WTC11 (cell line): ENCODE results near the gene PDAP1. TPM values are rescaled to one million over a fixed set of nuclear protein-coding genes. Genes with fewer than 3 reads are reported as not detected.
A peak's percentile ranks its signal among the peaks of the same experiment; 100 is the strongest.
"Not testable (repeated sequence)": the region's sequence is repeated elsewhere in the genome, so short reads cannot be mapped to it uniquely, and the experiment has no call there.

Experiments used
- ATAC-seq: fragments of 200-7000 bp; cut with Tn5 transposase; 2 replicates; pipeline ENCODE4 v1.10.0; 2021; ENCODE audit warnings: mild to moderate bottlenecking, moderate library complexity
- CTCF ChIA-PET: fragments of 300-600 bp; sonication (Branson Sonifier 250); formaldehyde crosslinking; loops from one replicate; lab custom pipeline; 2021; ENCODE audit warnings: antibody characterized with exemption; lab: Charles Lee
- POLR2A ChIA-PET: fragments of 350-600 bp; sonication (Branson Sonifier 250); formaldehyde crosslinking; loops from one replicate; lab custom pipeline; 2021; ENCODE audit warnings: antibody characterized with exemption; lab: Charles Lee
- DNase-seq: peaks from one replicate; pipeline ENCODE4 v3.0.0; 2021; ENCODE audit warnings: low spot score
- H3K27ac Mint-ChIP-seq: 2 replicates; pipeline ENCODE4 v1.8.0; 2021; ENCODE audit warnings: mixed read lengths
- H3K27me3 Mint-ChIP-seq: 2 replicates; pipeline ENCODE4 v1.8.0; 2021; ENCODE audit warnings: low read depth, mild to moderate bottlenecking, moderate library complexity, mixed read lengths
- H3K36me3 Mint-ChIP-seq: 2 replicates; pipeline ENCODE4 v1.8.0; 2021; ENCODE audit warnings: mixed read lengths
- H3K4me1 Mint-ChIP-seq: 2 replicates; pipeline ENCODE4 v1.8.0; 2022; ENCODE audit warnings: mixed read lengths
- H3K4me3 Mint-ChIP-seq: 2 replicates; pipeline ENCODE4 v1.8.0; 2021; ENCODE audit warnings: mild to moderate bottlenecking, moderate library complexity, mixed read lengths
- H3K9me3 Mint-ChIP-seq: 2 replicates; pipeline ENCODE4 v1.8.0; 2021; ENCODE audit warnings: mixed read lengths
- ATF1 ChIP-seq: sonication (generic); formaldehyde crosslinking; IDR thresholded peaks from 2 replicates; pipeline ENCODE4 v1.8.1; 2023; ENCODE audit warnings: mild to moderate bottlenecking, moderate library complexity, missing genetic modification reagents
- ESRRA ChIP-seq: sonication (generic); formaldehyde crosslinking; IDR thresholded peaks from 2 replicates; pipeline ENCODE4 v1.8.1; 2022; ENCODE audit warnings: mild to moderate bottlenecking, missing genetic modification reagents, borderline replicate concordance
- GABPB1 ChIP-seq: sonication (generic); formaldehyde crosslinking; IDR thresholded peaks from 2 replicates; pipeline ENCODE4 v1.8.1; 2023; ENCODE audit warnings: mild to moderate bottlenecking, missing genetic modification reagents
- GTF2I ChIP-seq: fragments of 250-450 bp; sonication (Bioruptor Pico); conservative IDR thresholded peaks from 2 replicates; pipeline ENCODE4 v1.4.0; 2021; ENCODE audit warnings: mild to moderate bottlenecking
- HMGA2 ChIP-seq: fragments of 250-450 bp; sonication (Bioruptor Pico); IDR thresholded peaks from 2 replicates; pipeline ENCODE4 v1.4.0; 2021; ENCODE audit warnings: mild to moderate bottlenecking, moderate library complexity
- MXD4 ChIP-seq: fragments of 250-450 bp; sonication (Bioruptor Pico); IDR thresholded peaks from 2 replicates; pipeline ENCODE4 v1.8.0; 2021; ENCODE audit warnings: mild to moderate bottlenecking, moderate library complexity, borderline replicate concordance
- MYBL2 ChIP-seq: sonication (generic); formaldehyde crosslinking; IDR thresholded peaks from 2 replicates; pipeline ENCODE4 v1.8.1; 2023; ENCODE audit warnings: mild to moderate bottlenecking, moderate library complexity, missing genetic modification reagents
- SMAD3 ChIP-seq: sonication (generic); formaldehyde crosslinking; IDR thresholded peaks from 2 replicates; pipeline ENCODE4 v1.8.0; 2022; ENCODE audit warnings: missing genetic modification reagents, mild to moderate bottlenecking, borderline replicate concordance
- USF1 ChIP-seq: sonication (generic); formaldehyde crosslinking; IDR thresholded peaks from 2 replicates; pipeline ENCODE4 v1.8.0; 2022; ENCODE audit warnings: mild to moderate bottlenecking, missing genetic modification reagents
- ZBTB21 ChIP-seq: sonication (generic); formaldehyde crosslinking; IDR thresholded peaks from 2 replicates; pipeline ENCODE4 v1.8.1; 2023; ENCODE audit warnings: mild to moderate bottlenecking, missing genetic modification reagents, borderline replicate concordance
- ZNF263 ChIP-seq: sonication (generic); formaldehyde crosslinking; IDR thresholded peaks from 2 replicates; pipeline ENCODE4 v1.8.1; 2022; ENCODE audit warnings: low read depth, mild to moderate bottlenecking, moderate library complexity, missing genetic modification reagents
- ZNF281 ChIP-seq: sonication (generic); formaldehyde crosslinking; IDR thresholded peaks from 2 replicates; pipeline ENCODE4 v1.8.0; 2023; ENCODE audit warnings: mild to moderate bottlenecking, missing genetic modification reagents
- ZNF396 ChIP-seq: fragments of 250-450 bp; sonication (Bioruptor Pico); IDR thresholded peaks from 2 replicates; pipeline ENCODE4 v1.8.0; 2021; ENCODE audit warnings: mild to moderate bottlenecking, moderate library complexity, borderline replicate concordance
- ZNF416 ChIP-seq: fragments of 250-450 bp; sonication (Bioruptor Pico); IDR thresholded peaks from 2 replicates; pipeline ENCODE4 v1.9.0; 2021; ENCODE audit warnings: mild to moderate bottlenecking, inconsistent platforms
- ZNF423 ChIP-seq: fragments of 250-450 bp; sonication (Bioruptor Pico); IDR thresholded peaks from 2 replicates; pipeline ENCODE4 v2.1.2; 2022; ENCODE audit warnings: mild to moderate bottlenecking, moderate library complexity
- ZNF671 ChIP-seq: fragments of 250-450 bp; sonication (Bioruptor Pico); IDR thresholded peaks from 2 replicates; pipeline ENCODE4 v1.8.0; 2021; ENCODE audit warnings: mild to moderate bottlenecking
- total RNA-seq: library from RNA; stranded (reverse); gene quantifications from 3 replicates; pipeline ENCODE4 v1.2.3, GENCODE V29; 2021

The PDAP1 gene
- total RNA-seq, 1 experiment from 2014 or later: 177 TPM

- TF ChIP-seq USF1 (CRISPR knock-in tag): no peak
- TF ChIP-seq ATF1: no peak
- TF ChIP-seq, all 79 proteins: peak for 0
Measured at GRCh38 chr7:99380823-99381663, 27.4 kb downstream of the PDAP1 start (continued).

GRCh38 chr7:99380032-99380822 is 28.2 kb downstream of the PDAP1 start:
- Mint-ChIP-seq H3K9me3 (no peaks in the 10 kb centered on the region), H3K4me1 (peaks cover 11% of the 10 kb centered on the region), H3K27me3 (no peaks in the 10 kb centered on the region), H3K4me3 (peak overlapping the region; percentile 5; the same call in 1 of the 2 replicates), H3K27ac (peak overlapping the region; percentile 83; the same call in 1 of the 2 replicates), H3K36me3 (peaks cover 14% of the 10 kb centered on the region)
- ATAC-seq (peak; percentile 33), DNase-seq (no peak)
- no peak for TF ChIP-seq GABPB1 (CRISPR knock-in tag)
- no peak for TF ChIP-seq SMAD3 (CRISPR knock-in tag)
- TF ChIP-seq ATF1: no peak
- TF ChIP-seq ZNF263 (CRISPR knock-in tag): no peak
- no peak for TF ChIP-seq MYBL2 (CRISPR knock-in tag)
- TF ChIP-seq GTF2I (CRISPR knock-in tag): no peak
- TF ChIP-seq ESRRA (CRISPR knock-in tag): no peak
- no peak for TF ChIP-seq ZNF423 (CRISPR knock-in tag)
- TF ChIP-seq ZNF671 (CRISPR knock-in tag): no peak
- no peak for TF ChIP-seq ZNF416 (CRISPR knock-in tag)
- TF ChIP-seq ZNF396 (CRISPR knock-in tag): no peak
- no peak for TF ChIP-seq HMGA2 (CRISPR knock-in tag)
- TF ChIP-seq MXD4 (CRISPR knock-in tag): no peak
- no peak for TF ChIP-seq ZNF281
- no peak for TF ChIP-seq ZBTB21
- ChIA-PET CTCF (interaction anchor here (1.5 kb wide), 1 partner anchor 14 kb away, joined by 7 read pairs; no protein-coding TSS in a partner anchor), POLR2A (no interaction called here)

- Mint-ChIP-seq H3K4me3 (peak overlapping the region; percentile 5; the same call in 1 of the 2 replicates), H3K4me1 (peaks cover 11% of the 10 kb centered on the region), H3K27ac (peak overlapping the region; percentile 83; the same call in 1 of the 2 replicates), H3K36me3 (peaks cover 14% of the 10 kb centered on the region)
- ATAC-seq, H3K9me3 Mint-ChIP-seq, POLR2A ChIA-PET, DNase-seq, H3K27me3 Mint-ChIP-seq: not testable (repeated sequence)
- CTCF ChIA-PET: interaction anchor here (1.5 kb wide), 1 partner anchor 14 kb away, joined by 7 read pairs; no protein-coding TSS in a partner anchor
Measured at GRCh38 chr7:99379693-99380031, 28.7 kb downstream of the PDAP1 start.
